NCI-H1105 (cell line): ENCODE data around the gene TRAF3.
"Not testable (repeated sequence)": the region's sequence is repeated elsewhere in the genome, so short reads cannot be mapped to it uniquely, and the experiment has no call there.

ENCODE experiments used
- DNase-seq: peaks from one replicate; lab custom pipeline; 2025; lab: John Stamatoyannopoulos, UW

TRAF3 gene

DNA sequence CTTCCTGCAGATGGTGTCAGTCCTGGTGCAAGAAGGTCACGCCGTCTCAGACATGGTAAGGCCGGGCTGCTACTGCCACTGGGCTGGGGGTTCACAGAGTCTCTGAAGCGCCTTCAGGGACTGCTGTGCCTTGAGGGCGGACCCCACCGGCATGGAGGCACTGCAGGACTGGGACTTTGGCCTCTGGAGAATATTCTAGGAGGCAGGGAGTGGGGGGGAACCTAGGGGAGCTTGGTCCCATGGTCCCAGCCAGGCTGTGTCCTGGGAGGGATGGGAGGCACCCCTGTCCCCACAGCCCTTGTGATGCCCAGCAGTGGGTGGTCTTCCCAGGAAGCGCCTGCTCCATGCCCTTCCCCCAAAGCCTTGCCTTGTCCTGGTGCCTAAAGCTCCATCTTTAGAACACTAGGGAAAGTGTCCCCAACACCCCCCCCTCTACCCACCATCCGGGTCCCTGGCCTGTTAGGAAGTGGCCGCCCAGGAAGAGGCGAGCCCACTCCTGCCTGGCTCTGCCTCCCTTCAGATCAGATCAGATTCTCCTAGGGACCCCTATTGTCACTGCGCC, 146.8 kb downstream of the TRAF3 start:
- no peak for DNase-seq

- DNase-seq, result no peak
Measured at GRCh38 chr14:102924632-102925588, 147.7 kb downstream of the TRAF3 start.

DNA sequence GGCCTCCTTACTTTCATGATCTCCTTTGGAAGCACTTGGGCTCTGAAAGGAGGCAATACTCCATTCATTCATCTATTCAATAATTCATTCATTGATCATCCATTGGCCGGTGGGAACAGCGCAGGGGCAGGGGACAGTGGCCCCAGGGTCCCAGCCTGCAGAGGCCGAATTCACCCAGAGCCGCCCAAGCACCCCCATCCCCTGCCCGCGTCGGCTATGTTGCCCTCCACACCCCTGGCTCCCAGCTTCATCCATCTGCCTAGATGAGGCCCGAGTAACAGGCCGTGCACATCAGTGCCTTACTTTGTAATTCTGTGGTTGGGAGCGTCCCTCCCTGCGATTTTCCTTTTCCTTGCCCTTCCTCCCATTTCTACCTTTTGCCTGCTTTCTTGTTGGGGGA, 148.4 kb downstream of the TRAF3 start:
- DNase-seq, result no peak

DNA sequence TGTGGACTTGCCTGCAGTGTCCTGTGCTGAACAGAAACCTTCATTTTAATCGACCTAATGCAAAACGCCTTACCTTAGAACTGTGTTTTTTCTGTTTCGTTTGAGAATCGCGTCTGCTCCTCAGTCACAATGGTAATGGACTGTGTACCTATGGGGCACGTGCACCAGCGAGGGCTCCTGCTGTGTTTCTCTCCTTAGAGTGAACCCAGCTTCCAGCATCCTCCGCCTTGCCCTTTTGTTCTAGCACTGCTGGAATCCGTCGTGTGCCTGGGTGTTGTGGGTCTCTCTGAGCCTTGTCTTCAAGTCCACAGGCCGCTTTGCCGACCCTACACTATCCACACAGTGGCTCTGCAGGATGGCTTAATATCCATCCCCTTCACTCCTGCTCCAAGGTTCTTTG, 148.9 kb downstream of the TRAF3 start:
- DNase-seq, result no peak

- DNase-seq, result not testable (repeated sequence)
Measured at GRCh38 chr14:102926840-102927239, 149.6 kb downstream of the TRAF3 start.

DNA sequence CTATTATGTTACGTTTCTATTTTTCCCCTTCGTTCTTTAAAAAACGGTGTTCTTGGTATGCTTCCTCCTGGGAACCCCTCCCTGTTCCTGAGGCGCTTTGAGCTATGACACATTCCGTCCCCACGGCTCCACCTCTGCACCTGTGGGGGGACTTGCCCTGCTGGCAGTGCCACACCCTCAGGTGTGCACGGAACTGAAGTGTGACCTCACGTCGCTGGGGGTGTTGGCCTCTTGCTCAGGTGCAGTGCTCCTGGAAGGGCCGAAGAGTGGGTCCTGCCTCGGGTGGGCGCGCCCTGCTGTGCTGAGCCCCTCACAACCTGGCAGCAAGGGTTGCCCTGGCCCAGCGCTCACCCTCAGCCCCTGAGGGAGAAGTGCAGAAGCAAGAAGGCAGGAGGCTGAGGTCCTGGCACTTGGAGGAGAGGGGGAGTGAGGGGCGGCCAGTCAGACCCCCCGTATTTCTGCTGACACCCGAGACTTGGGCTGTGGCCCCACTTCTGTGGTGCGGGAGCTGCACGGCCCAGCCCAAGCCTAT, 150.2 kb downstream of the TRAF3 start:
- no peak for DNase-seq

- no peak for DNase-seq
Measured at GRCh38 chr14:102927878-102928411, 150.7 kb downstream of the TRAF3 start.

GRCh38 chr14:102928412-102929240, 151.4 kb downstream of the TRAF3 start:
- DNase-seq, result peak; percentile 74

GRCh38 chr14:102929241-102930137, 152.2 kb downstream of the TRAF3 start:
- no peak for DNase-seq

DNA sequence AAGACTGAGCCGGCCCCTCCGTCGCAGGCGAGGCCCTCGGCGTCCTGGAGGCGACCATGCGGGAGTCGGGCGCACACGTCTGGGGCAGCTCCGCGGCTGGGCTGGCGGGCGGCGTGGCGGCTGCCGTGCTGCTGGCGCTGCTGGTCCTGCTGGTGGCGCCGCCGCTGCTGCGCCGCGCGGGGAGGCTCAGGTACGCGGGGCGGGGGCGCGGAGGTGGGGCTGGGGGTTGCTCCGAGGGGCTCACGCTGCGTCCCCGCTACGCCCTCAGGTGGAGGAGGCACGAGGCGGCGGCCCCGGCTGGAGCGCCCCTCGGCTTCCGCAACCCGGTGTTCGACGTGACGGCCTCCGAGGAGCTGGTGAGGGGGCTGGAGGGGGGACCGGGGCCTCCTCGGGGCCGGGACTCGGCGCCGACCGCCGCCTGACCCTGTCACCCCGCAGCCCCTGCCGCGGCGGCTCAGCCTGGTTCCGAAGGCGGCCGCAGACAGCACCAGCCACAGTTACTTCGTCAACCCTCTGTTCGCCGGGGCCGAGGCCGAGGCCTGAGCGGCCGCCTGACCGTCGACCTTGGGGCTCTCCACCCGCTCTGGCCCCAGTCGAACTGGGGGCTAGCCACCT, 153.0 kb downstream of the TRAF3 start:
- DNase-seq, result peak; percentile 30

DNA sequence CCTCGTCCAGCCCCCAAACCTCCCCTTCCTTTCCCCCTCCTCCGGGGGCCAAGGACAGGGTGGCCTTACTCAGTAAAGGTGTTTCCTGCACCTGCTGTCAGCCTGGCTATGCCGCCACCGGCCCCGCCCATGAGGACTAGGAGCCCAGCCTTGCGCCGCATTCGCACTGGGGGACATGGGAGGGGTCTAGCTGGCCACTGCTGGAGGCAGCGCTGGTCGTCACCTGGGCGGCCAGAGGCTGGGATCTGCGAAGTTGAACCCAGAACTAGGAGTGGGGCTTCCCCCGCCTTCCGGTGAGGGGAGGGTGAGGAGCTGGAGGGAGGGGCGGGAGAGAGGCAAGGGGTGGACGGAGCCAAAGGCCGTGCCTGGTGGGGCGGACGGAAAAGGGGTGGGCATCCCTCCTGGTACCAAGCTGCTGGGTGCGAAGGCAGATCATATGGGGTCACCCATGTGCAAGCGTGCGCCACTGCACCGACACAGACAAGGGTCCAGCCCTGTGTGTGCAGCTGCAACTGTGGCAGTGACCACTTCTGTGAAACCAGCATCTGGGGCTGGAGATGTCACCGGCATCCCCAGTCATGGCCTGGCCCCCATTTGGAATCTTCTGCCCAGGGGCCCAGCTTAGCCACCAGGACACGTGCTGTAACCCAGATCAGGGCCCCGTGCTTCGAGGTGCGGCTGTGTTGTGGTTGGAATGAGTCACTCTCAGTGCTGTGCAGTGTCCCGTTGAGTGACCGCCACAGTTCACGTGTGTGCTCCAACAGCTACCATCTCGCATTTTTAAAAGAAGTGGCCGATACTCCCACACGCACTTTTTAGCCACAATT, 153.7 kb downstream of the TRAF3 start:
- peak; percentile 6 for DNase-seq

GRCh38 chr14:102931580-102932285, 154.5 kb downstream of the TRAF3 start:
- no peak for DNase-seq

DNA sequence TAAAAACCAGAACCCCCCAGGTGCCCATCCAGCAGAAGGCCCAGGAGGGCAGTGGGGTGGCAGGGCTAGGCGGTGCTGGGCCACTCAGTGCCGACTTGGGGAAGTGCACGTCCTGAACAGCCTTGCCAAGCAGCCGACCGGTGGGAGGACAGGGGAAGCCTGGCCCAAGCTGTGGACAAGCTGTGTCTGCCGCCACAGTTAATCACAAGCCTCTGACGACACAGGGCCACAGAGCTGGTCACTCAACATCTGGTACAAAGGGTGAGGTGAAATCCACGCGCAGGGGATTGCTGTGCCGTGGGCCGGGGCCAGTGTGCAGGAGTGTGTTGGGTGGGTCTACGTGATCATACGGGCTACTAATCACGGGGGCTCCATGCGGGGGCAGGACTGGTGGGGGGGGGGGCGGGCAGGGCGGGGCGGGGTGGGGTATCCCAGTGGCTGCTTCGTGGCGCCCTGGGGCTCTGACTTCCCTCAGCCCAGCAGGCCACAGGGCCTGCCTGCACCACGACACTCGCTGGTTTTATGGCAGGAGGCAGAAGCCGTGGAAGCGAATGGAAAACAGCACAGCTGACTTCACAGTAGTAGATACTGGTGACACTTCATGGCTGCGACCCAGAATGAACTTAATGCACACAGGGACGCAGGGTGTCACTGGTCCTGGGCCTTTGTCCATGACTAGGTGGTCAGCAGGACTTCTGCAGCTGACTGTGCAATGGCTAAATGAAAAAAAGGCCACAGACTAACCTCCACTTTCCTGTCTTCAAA, 155.4 kb downstream of the TRAF3 start:
- DNase-seq, result no peak

DNA sequence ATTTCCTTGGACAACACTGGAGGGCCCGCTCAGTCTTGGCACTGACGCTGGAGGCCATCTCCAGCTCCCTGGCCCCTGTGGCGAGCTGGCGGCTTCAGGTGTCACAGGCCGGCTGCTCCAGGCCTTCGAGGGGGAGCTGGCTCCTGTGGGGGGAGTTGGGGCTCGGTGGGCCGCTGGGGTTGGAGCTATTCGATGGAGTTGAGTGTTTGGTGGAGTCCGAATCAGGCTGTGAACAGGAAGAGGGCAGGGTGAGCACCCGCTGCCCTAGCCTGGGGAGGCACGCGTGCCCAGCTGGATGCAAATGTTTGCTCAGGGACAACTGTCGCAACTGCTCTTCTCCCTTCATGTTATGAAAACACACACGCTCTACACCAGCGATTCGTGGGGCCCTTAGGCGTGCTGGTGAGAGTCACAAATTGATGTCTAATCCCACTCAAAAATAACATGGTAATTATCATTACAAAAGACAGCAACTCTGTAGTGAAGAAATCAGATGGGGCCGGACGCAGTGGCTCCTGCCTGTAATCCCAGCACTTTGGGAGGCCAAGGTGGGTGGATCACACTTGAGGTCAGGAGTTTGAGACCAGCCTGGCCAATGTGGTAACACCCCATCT, 156.5 kb downstream of the TRAF3 start:
- no peak for DNase-seq

DNA sequence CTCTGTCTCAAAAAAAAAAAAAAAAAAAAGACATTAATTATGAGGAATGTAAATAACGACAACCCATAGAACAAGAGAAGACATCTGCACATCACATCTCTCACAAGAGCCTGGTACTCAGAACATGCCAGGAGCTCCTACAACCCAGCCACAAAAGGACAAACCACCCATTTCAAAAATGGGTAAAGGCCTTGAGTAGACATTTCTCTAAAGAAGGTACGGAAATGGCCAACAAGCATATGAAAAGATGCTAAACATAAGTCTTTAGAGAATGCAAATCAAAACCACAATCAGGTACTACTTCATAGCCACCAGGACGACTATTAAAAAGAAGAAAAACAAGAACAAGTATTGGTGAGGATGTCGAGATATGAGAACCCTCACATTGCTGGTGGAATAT, 158.5 kb downstream of the TRAF3 start:
- DNase-seq, result no peak

GRCh38 chr14:102937331-102938175, 160.3 kb downstream of the TRAF3 start:
- no peak for DNase-seq

GRCh38 chr14:102938191-102938590, 160.9 kb downstream of the TRAF3 start:
- DNase-seq, result no peak
